Femur (tissue), 1 donor: ENCODE results near the gene SSNA1.

ENCODE experiments used
- DNase-seq: peaks from one replicate; pipeline ENCODE4 v3.0.0-alpha.2; 2017

Gene SSNA1

DNA sequence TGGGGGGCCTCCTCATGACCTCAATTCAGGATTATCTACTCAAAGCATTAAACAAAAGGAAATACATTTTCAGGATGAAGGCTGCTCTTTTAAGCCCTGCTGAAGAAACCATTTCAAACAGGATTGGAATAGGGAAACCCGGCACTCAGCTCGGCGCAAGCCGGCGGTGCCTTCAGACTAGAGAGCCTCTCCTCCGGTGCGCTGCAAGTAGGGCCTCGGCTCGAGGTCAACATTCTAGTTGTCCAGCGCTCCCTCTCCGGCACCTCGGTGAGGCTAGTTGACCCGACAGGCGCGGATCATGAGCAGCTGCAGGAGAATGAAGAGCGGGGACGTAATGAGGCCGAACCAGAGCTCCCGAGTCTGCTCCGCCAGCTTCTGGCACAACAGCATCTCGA lies 16.3 kb downstream of the SSNA1 start:
- no peak for DNase-seq

DNA sequence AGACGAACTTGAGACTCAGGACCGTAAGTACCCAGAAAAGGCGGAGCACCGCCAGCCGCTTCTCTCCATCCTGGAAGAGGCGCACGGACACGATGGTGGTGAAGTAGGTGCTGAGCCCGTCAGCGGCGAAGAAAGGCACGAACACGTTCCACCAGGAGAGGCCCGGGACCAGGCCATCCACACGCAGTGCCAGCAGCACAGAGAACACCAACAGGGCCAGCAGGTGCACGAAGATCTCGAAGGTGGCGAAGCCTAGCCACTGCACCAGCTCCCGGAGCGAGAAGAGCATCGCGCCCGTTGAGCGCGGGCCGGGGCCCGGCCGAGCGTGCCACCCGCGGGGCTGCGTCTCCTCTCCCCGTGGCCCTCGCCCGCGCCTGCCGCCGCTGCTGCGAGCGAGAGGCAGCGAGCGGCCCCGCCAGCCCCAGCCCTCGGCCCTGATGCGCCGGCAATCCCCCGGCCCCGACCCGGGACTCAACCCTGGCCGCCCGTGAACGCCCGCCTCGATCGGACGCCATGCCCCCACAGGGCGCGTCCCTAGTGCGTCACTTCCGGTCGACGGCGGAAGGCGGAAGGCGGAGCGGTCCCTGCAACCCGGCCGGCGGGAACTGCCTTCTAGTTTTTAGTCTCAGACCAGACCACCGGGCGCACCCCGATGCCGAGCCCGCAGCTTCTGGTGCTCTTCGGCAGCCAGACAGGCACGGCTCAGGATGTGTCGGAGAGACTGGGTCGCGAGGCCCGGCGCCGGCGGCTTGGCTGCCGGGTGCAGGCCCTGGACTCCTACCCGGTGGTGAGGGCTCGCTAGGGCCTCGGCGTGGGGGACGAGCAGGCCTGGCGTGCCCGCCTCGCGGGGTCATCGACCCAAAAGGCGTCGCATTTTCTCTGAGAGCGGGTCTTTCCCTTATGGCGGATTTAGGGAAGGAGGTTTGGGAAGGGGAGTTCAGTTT lies 16.9 kb downstream of the SSNA1 start, which contains the start of the genes NDOR1 and TMEM203:
Gene NDOR1, plus strand, starts transcription at position 575 of the 944 bp plus-strand sequence. Its CDS starts 78 bp downstream, at position 653.
Gene TMEM203, minus strand, starts transcription at position 523 of the 944 bp plus-strand sequence. Its CDS starts 234 bp downstream, at position 289.
- DNase-seq: peak; percentile 95

DNA sequence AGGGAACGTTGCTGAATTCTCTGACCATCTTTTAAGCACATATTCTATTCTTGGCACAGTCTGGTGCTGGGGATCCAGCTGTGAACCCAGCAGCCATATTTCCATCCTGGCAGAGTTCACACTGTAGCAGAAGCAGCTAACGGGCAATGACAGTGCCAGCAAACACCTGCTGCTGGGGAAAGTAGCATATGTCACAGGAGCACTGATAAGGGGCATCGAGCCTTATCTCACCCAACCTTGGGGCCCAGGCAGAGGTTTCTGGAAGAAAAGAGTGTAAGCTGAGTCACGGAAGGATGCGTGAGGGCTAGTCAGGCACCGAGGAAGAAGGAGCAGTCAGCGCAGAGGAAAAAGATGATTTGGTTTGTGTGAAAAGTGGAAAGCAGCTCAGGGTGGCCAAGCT lies 18.1 kb downstream of the SSNA1 start:
- no peak for DNase-seq

DNA sequence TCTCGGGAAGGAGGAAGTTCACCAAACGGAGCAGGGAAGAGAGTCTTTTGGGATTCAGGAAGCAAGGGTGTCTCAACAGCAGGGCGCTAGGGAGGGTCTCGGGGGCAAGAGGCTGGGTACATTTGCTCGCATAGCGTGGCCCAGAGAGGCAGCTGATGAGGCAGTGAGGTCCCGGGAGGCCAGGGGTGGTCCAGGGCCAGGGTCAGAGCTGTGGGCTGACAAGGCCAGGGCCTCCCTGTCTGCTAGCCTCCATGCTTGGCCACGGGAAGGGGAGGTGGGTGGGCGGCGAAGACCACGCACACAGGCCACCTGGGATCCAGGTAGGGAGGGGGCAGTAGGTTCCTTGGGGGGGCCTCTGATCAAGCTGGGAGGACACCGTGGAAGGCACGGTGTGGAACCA lies 23.1 kb downstream of the SSNA1 start:
- DNase-seq: no peak

DNA sequence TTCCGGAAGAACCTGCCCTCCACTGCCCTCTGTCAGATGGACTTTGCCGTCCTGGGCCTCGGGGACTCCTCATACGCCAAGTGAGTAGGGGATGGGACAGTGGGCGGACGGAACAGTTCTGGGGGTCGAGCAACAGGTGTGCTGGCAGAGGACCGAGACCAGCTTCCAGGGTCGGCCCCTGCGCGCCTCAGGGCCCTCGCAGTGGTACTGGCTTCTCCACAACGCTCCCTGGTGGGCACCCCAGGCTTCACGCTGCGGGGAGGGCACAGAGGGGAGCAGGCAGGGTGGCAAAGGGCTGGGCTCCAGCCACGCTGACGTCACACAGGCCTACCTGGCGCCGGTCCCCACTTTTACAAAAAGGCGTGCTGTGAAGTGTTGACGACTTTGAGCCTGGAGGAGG lies 24.0 kb downstream of the SSNA1 start:
- DNase-seq: no peak

DNA sequence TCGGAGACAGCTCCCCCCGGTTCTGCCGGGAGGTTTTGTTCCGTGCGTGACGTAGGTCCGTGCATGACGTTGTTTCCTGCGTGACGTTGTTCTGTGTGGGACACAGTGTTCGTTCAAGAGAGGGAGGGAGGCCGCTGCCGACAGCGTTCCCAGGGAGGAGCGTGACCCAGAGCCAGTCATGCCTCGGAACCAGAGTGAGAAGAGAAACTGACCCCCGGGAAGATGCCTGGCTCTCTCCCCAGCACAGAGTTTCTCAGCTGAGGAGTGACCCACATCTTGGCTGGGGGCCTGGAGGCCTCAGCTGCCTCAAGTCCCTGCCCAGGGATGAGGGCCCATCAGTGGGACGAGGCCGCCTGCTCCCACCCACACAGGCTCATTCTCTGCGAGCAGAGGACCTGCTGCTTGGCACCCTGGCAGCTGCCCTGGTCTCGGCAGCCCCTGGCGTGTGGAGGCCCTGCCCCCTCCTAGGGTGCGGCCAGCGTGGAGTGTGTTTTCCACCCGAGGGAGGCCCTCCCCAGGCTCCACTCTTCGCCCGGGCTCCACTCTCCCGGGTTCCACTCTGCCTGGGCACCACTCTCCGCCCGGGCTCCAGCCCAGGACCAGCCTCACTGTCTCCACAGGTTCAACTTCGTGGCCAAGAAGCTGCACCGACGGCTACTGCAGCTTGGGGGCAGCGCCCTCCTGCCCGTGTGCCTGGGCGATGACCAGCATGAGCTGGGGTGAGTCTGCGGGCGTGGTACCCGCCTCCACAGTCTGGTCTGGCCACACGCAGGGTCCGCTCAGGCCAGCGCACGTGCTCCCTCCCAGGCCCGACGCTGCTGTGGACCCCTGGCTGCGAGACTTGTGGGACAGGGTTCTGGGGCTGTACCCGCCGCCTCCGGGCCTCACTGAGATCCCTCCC lies 24.9 kb downstream of the SSNA1 start:
- no peak for DNase-seq

DNA sequence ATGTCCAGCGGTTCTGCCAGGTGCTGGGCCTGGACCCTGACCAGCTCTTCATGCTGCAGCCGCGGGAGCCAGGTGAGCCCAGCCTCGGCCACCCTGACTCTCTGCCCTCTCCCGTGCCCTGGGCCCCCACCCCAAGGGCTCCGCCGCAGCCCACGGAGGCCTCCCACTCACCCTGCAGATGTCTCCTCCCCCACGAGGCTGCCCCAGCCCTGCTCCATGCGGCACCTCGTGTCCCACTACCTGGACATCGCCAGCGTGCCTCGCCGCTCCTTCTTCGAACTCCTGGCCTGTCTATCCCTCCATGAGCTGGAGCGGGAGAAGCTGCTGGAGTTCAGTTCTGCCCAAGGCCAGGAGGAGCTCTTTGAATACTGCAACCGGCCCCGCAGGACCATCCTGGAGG lies 26.1 kb downstream of the SSNA1 start:
- no peak for DNase-seq

DNA sequence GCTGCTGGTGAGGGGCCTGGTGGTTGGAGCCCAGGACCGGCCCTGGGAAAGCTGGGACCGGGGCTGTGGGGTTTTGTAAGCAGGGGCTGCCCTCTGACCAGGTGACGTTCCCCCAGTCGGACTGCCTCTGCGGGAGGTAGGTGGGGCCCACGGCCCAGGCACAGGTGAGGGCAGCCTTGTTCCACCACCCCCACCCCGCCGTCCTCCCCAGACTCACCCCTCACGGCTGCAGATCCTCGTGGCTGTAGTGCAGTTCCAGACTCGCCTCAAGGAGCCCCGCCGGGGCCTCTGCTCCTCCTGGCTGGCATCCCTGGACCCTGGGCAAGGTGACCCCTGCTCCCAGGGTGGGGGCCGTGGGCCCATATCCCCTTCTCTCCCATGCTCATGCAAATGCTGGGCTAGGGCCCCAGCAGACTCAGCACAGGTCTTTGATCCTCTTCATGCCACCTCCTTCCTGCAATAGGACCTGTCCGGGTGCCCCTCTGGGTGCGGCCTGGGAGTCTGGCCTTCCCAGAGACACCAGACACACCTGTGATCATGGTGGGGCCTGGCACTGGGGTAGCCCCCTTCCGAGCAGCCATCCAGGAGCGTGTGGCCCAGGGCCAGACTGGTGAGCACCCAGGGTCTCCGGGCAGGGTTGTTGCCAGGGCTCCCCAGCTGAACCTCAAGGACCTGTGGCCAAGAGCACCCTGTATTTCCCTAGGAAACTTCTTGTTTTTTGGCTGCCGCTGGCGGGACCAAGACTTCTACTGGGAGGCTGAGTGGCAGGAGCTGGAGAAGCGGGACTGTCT lies 26.9 kb downstream of the SSNA1 start:
- DNase-seq: no peak

DNA sequence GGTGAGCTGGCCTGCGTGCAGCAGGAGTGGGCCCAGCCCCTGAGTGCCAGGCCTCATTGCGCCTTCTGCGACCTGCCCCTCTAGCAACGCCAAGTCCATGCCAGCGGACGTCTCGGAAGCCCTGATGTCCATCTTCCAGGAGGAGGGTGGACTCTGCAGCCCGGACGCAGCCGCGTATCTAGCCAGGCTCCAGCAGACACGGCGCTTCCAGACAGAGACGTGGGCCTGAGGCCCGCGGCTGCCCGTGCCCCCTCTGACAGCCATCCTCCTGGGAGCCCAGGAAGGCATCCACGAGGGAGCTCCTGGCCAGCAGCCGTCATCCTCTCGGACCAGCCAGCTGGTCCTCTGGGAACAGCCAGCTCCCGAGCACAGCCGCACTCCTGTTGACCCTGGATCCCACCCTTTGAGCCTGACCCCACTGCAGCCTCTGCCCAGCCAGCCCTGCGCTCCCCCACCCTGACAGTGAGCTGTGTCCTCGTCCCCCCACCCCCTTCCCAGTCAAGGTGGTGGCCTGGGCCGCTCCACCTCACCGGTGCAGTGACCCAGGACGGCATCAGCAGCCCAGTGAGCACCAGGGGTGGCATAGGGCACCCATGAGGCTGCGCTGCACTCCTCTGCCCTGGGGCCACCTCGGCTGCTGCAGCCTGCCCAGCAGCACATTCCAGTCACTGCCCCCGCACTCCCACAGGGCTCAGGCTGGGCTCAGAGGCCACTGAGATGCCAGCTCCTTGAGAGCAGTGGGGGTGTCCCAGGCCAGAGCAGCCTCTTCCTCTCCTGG lies 27.9 kb downstream of the SSNA1 start:
- DNase-seq: no peak

DNA sequence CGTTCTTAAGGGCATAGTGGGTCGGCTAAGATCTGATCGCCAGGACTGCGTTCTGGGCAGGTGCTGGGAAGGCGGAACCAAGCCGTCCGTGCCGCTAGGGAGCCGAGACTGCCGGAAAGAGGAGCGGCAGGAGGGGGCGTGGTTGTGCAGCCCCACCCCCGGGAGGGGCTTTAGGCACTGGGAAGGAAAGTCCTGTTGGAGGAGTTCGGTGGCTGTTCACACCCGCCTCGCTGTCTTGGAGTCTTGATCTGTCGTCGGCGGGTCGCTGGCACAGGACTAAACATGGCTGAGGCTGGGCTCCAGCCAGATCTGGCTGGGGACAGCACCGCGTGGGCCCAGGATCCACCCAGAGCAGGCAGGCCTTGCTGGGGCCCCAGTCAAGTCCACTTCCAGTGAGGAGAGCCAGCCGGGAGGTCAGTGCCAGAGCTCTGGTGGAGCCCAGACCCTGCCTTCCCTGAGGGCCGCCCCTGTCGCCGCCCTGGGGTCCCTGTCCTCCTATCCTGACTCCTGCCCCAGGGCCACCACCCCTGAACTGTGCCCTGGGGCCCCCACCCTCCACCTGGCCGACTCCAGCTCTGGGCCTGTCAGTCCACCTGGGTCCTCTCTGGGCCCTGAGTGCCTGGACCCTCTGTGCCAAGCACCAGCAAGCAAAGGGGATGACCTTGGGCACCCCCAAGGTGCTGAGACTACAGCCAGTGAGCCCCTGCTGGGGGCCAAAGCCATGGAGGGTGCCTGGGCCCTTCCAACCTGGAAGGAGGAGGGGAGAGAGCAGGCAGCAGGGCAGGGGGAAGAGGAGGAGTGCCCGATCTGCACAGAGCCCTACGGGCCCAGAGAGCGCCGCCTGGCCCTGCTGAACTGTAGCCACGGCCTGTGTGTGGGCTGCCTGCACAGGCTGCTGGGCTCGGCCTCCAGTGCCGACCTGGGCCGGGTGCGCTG lies 29.1 kb downstream of the SSNA1 start:
- no peak for DNase-seq

DNA sequence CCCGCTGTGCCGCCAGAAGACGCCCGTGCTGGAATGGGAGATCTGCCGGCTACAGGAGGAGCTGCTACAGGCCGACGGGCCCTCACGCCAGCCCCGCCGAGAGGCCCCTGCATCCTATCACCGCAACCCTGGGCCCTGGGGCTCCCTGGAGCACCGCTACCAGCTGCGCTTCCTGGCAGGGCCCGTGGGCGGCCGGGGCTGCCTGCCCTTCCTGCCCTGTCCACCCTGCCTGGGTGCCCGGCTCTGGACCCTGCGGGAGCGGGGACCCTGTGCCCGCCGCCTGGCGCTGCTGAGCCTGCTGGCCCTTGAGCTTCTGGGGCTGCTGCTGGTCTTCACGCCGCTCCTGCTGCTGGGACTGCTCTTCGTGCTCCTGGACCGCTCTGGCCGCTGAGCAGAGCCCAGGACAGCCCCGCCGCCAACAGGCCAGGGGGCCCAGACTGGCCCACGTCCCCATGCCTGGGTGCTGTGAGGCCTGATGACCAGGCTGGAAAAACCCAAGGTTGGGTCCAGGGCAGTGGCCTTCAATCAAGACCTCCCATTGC lies 29.8 kb downstream of the SSNA1 start:
- DNase-seq: no peak

DNA sequence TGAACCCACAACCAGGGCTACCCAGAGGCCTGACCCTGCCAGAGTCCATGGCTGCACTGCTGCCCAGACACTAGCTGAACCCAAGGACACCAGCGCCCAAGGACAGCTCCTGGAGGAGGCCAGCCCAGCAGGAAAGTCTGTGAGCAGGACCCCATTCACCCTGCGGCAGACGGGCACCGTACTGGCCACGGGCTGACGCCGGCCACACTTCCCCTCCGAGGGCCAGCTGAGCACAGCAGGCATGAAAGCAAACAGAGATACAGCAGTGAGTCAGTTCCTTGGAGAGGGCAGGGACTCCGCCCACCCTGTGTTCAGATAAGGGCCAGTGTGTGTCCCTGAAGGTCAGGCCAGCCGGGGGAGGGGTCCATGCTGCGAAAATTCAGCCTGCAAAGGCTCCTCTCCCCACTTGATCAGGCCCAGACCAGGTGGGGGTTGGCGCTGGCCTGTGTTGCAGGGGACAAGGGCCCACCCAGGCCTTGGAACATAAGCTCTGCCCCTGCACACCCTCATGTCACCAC lies 30.3 kb downstream of the SSNA1 start:
- no peak for DNase-seq

DNA sequence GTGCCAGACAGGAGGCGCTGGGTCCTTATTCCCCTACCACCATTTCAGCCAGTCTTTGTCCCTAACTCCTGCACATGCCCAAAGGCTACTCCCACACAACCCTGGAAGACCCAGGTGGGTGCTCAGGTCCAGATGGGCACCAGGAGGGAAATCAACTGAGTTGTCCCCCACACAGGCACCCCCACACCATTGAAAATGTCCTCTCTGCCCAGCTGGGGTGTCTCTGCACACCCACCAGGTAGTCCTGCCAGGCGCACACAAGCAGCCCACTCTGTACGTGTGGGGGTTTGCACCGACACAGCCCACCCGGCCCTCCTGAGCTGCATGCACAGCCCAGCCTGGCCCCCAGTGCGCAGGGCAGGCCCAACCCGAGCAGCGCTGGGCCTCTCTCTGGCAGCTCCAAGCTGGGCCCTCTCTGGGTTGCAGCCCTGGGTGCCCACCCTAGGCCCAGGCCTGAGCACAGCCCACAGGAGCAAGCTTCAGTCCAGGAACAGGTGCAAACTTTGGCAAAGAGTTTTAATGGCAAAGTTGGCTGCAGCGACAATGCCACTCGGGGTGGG lies 31.4 kb downstream of the SSNA1 start:
- no peak for DNase-seq

DNA sequence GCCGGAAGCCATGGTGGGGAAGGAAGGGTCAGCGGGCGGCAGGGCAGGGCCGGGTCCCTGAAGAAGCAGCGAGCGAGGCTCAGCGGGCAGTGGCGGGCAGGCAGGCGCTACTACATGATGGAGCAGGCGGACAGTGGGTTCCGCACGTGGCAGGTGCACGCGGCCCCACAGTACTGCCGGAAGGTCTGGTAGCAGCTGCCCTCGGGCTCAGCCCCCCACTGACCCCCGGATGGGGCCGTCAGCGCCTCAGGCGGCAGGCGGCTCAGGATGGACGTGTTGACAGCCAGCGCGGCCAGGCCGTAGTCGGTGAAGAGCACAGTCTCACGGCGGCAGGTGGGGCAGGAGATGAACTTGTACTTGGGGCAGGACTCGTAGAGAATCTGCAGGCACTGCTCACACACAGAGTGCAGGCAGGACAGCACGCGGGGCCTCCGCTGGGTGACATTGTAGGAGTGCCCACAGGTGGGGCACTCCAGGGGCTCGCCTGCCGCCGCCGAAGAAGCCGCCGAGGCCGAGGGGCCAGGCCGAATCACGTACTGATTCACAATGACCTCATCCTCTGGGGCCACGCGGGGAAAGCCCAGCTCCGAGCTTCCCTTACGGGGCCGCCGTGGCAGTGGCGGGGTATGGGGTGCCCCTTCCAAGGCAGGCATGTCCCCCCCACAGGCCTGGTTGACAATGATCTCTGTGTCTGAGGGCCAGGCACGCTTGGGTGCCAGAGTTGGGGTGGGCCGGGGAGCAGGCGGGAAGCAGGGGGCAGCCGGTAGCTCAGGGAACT lies 32.0 kb downstream of the SSNA1 start:
- DNase-seq: no peak

DNA sequence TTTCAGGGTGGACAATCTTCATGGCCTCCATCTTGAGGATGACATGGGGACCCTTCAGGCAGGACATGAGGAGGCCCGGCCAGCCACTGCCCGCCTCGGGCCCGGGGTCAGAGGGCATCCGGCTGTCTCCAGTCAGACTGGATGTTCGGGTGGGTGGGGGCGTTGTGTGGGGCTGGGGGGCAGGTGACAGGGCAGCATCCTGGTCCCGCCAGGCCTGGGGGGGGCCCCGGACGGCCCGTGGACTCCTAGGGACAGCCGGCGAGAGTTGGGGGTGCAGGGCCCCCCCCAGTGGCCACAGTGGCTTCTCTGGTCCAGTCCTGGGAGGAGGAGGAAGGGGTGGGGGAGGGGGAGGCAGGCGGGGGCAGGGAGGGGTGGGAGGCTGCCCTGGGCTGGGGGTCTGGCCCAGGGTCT lies 32.6 kb downstream of the SSNA1 start:
- DNase-seq: no peak

DNA sequence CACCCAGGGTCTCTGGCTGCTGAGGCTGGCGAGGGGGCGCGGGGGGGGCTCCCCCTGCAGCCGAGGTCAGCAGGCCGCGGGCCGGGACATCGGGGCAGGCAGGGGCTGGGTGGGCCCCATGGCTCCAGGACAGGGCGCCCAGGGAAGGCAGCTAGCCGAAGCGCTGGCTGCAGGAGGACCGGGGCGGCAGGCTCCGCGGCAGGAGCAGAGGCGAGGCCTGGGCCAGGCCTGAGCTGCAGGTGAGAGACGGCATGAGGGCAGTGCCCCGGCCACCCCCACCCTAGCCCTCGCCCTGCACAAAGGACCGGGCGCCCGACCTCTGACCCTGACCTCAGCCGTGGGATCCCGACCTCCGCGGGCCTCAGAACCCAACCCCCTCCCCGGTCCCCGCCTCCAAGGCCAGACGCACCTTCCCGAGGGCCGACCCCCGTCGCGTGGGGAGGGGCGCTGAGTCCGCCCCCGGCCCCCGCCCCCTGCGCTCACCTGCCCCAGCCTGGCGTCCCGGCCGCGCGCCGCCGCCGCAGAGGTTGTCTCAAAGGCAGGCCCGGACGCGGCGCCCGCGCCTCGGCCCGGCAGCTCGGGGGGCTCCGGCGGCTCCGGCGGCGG lies 33.1 kb downstream of the SSNA1 start:
- DNase-seq: no peak

DNA sequence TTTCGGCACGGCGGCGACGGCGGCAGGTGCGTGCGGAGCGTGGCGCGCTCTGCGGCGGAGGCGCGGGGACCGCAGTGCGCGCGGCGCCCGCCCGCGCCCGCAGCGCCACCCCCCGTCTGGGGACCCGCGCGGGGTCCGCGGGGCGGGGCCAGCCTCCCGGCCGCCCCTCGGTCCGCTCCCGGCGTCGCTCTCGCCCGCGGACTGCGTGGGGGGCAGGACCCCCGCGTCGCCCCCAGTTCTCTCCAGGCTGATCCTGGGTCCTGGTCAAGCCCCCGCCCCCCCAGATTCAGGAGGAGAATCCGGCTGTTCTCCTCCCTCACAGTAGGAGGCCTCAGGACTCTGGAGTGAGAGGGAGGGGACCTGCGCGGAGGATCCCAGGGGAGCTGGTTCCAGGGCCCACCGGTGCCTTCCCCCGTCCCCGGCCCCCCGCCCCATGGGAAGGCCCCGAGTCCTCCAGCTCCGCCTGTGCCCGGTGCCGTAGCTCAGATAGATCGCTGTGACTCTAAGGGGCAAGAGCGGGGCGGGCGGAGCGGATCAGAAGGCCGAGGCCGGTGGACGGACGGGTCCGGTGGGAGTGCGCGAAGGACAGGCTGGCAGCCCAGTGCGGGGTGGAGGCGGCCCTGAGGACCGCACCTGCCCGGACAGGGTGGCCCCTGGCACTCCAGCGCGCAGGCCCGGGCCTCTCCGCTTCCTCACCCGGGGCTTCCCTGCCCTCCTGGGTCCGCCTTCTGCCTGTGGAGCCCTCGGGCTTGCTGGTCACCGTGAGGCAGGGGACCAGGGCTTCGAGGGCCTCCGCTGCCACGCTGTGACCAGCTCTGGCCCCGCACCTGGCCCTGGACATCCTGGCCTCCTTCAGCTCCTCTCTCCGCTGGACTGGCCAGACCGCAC lies 34.0 kb downstream of the SSNA1 start, which contains the start of gene RNF208:
Gene RNF208, minus strand, starts transcription at position 51 of the 888 bp plus-strand sequence. CDS start 1,028 bp downstream, outside the sequence.
- no peak for DNase-seq
